Common myeloid progenitor, CD34-positive (primary cell): ENCODE results near the gene FAF1.

ENCODE experiments used
- CTCF ChIA-PET: fragments of 350-600 bp; sonication (Branson Sonifier 250); formaldehyde crosslinking; loops from one replicate; lab custom pipeline; 2021; ENCODE audit warnings: antibody characterized with exemption; lab: Charles Lee
- POLR2A ChIA-PET: fragments of 350-600 bp; sonication (Branson Sonifier 250); formaldehyde crosslinking; loops from one replicate; lab custom pipeline; 2021; ENCODE audit warnings: antibody characterized with exemption; lab: Charles Lee
- DNase-seq, 3 donors: peaks; one replicate each; pipeline versions ENCODE4 v3.0.0 to v3.0.0-alpha.2; 2013
- H3K27ac ChIP-seq, 2 experiments: 1 replicate in 1 of 2; 2 replicates in 1 of 2; pipeline ENCODE4 v1.7.0; 2013; ENCODE audit warnings: inconsistent platforms in 2 of 2, low read length in 2 of 2, mild to moderate bottlenecking in 2 of 2, low read depth in 1 of 2, moderate library complexity in 1 of 2; ENCODE audit not compliant: severe bottlenecking in 2 of 2, insufficient read depth in 1 of 2, poor library complexity in 1 of 2
- H3K27me3 ChIP-seq, 5 experiments: replicated peaks in 2 of 5; 1 replicate in 3 of 5; 2 replicates in 2 of 5; pipeline versions ENCODE4 v1.6.1 to v1.7.0; 2013; ENCODE audit warnings: low read length in 4 of 5, mild to moderate bottlenecking in 2 of 5, moderate library complexity in 2 of 5, inconsistent platforms in 1 of 5; ENCODE audit not compliant: insufficient read depth in 5 of 5, control insufficient read depth in 4 of 5
- H3K36me3 ChIP-seq, 4 experiments: 1 replicate in 2 of 4; 2 replicates in 2 of 4; pipeline versions ENCODE4 v1.6.1 to v1.7.0; 2013; ENCODE audit warnings: low read length in 3 of 4, control low read depth in 1 of 4, mild to moderate bottlenecking in 1 of 4; ENCODE audit not compliant: control insufficient read depth in 4 of 4, insufficient read depth in 4 of 4
- H3K4me1 ChIP-seq, 4 experiments: 1 replicate in 3 of 4; 2 replicates in 1 of 4; pipeline versions ENCODE4 v1.6.1 to v1.7.1; 2013; ENCODE audit warnings: low read length in 3 of 4, mild to moderate bottlenecking in 3 of 4, control low read depth in 1 of 4, inconsistent platforms in 1 of 4, moderate library complexity in 1 of 4; ENCODE audit not compliant: control insufficient read depth in 4 of 4, insufficient read depth in 4 of 4; ENCODE audit errors: control extremely low read depth in 1 of 4
- H3K4me3 ChIP-seq, 7 experiments: 1 replicate in 4 of 7; 2 replicates in 3 of 7; pipeline versions ENCODE4 v1.5.1 to v1.7.0; 2013; ENCODE audit warnings: mild to moderate bottlenecking in 7 of 7, low read length in 6 of 7, moderate library complexity in 6 of 7, inconsistent platforms in 2 of 7, low read depth in 2 of 7, control low read depth in 1 of 7; ENCODE audit not compliant: insufficient read depth in 4 of 7, control insufficient read depth in 1 of 7; ENCODE audit errors: extremely low read depth in 1 of 7
- H3K9me3 ChIP-seq, 5 experiments: 1 replicate in 4 of 5; 2 replicates in 1 of 5; pipeline versions ENCODE4 v1.6.1 to v1.7.1; 2013; ENCODE audit warnings: low read length in 4 of 5, mild to moderate bottlenecking in 2 of 5, inconsistent platforms in 1 of 5, low read depth in 1 of 5, moderate library complexity in 1 of 5; ENCODE audit not compliant: control insufficient read depth in 4 of 5, insufficient read depth in 2 of 5; ENCODE audit errors: control extremely low read depth in 1 of 5
- WGBS: methylation state at CpG from one replicate; pipeline ENCODE4 v1.1.5; 2013; ENCODE audit not compliant: insufficient coverage; 5-methylcytosine and 5-hydroxymethylcytosine counted together

FAF1 gene

GRCh38 chr1:50699795-50700194, 260.3 kb downstream of the FAF1 start:
- ChIA-PET POLR2A (interaction anchor here (0.7 kb wide), 1 partner anchor 973 kb away, joined by 3 read pairs; no protein-coding TSS in a partner anchor), CTCF (interaction anchor here (1.6 kb wide), 1 partner anchor 332 kb away, joined by 5 read pairs; no protein-coding TSS in a partner anchor)

GRCh38 chr1:50697440-50698421, 262.3 kb downstream of the FAF1 start:
- WGBS = 90% methylated on average over 1 of the region's 3 CpGs
- POLR2A ChIA-PET = no interaction called here
- no peaks in the 10 kb centered on the region for H3K27me3 ChIP-seq
- CTCF ChIA-PET = interaction anchor here (0.6 to 1.5 kb wide), 2 partner anchors 11 to 103 kb away, joined by 3 read pairs; no protein-coding TSS in a partner anchor
- H3K27ac ChIP-seq = no peak overlapping the region
- no peaks in the 10 kb centered on the region for H3K4me1 ChIP-seq
- H3K9me3 ChIP-seq = no peaks in the 10 kb centered on the region
- no peak for DNase-seq
- no peaks in the 10 kb centered on the region for H3K36me3 ChIP-seq
- H3K4me3 ChIP-seq = no peak overlapping the region

More at GRCh38 chr1:50699795-50700194, 260.3 kb downstream of the FAF1 start:
- H3K4me3 ChIP-seq = no peak overlapping the region
- 95% methylated on average over 4 of the region's 4 CpGs for whole genome bisulfite sequencing
- no peak for DNase-seq
- no peaks in the 10 kb centered on the region for H3K9me3 ChIP-seq
- H3K36me3 ChIP-seq = no peaks in the 10 kb centered on the region
- H3K27ac ChIP-seq = no peak overlapping the region
- no peaks in the 10 kb centered on the region for H3K4me1 ChIP-seq
- no peaks in the 10 kb centered on the region for H3K27me3 ChIP-seq

GRCh38 chr1:50693829-50694228, 266.2 kb downstream of the FAF1 start:
- H3K4me3 ChIP-seq = no peak overlapping the region
- H3K4me1 ChIP-seq = no peaks in the 10 kb centered on the region
- H3K36me3 ChIP-seq = peaks cover 0 to 7% (median 3%) of the 10 kb centered on the region in 4 experiments
- no peak for DNase-seq
- peaks cover 0 to 2% (median 0%) of the 10 kb centered on the region in 5 experiments for H3K9me3 ChIP-seq
- no CpG with 5 or more reads among the region's 2 CpGs for WGBS
- no peaks in the 10 kb centered on the region for H3K27me3 ChIP-seq
- H3K27ac ChIP-seq = no peak overlapping the region
- CTCF ChIA-PET = no interaction called here
- POLR2A ChIA-PET = no interaction called here

- Histone ChIP-seq H3K27me3 (no peaks in the 10 kb centered on the region), H3K4me1 (no peaks in the 10 kb centered on the region), H3K27ac (no peak overlapping the region), H3K4me3 (no peak overlapping the region), H3K36me3 (peaks cover 0 to 8% (median 2%) of the 10 kb centered on the region in 4 experiments), H3K9me3 (no peaks in the 10 kb centered on the region)
- CTCF ChIA-PET = no interaction called here
- no peak for DNase-seq
- WGBS = 100% methylated on average over 1 of the region's 3 CpGs
- POLR2A ChIA-PET = no interaction called here
Measured at GRCh38 chr1:50684185-50684584, 275.9 kb downstream of the FAF1 start.

GRCh38 chr1:50681931-50682330, 278.1 kb downstream of the FAF1 start:
- Histone ChIP-seq H3K27ac (no peak overlapping the region), H3K36me3 (peaks cover 0 to 4% (median under 1%) of the 10 kb centered on the region in 4 experiments), H3K27me3 (no peaks in the 10 kb centered on the region), H3K4me3 (no peak overlapping the region), H3K4me1 (no peaks in the 10 kb centered on the region), H3K9me3 (no peaks in the 10 kb centered on the region)
- ChIA-PET CTCF (no interaction called here), POLR2A (no interaction called here)
- DNase-seq = no peak
- WGBS = 90% methylated on average over 2 of the region's 3 CpGs

GRCh38 chr1:50667710-50668356, 292.2 kb downstream of the FAF1 start:
- H3K9me3 ChIP-seq = no peaks in the 10 kb centered on the region
- no peak for DNase-seq
- ChIA-PET CTCF (interaction anchor here (0.6 to 0.8 kb wide), 2 partner anchors 13 to 345 kb away, joined by 3 read pairs; no protein-coding TSS in a partner anchor), POLR2A (no interaction called here)
- no peaks in the 10 kb centered on the region for H3K27me3 ChIP-seq
- WGBS = no CpG with 5 or more reads among the region's 4 CpGs
- no peak overlapping the region for H3K4me3 ChIP-seq
- H3K27ac ChIP-seq = no peak overlapping the region
- H3K4me1 ChIP-seq = peaks cover 0 to 10% (median 0%) of the 10 kb centered on the region in 4 experiments
- H3K36me3 ChIP-seq = no peaks in the 10 kb centered on the region
